Astrocyte (in vitro differentiated cells and primary cell): Measurements from ENCODE around the gene B4GALNT3. TPM values are rescaled to one million over a fixed set of nuclear protein-coding genes. Genes with fewer than 3 reads are reported as not detected.
A peak's percentile ranks its signal among the peaks of the same experiment; 100 is the strongest.

Experiments
- DNase-seq: peaks from one replicate; pipeline ENCODE4 v3.0.0-alpha.2; 2010; ENCODE audit warnings: low read depth
- FAIRE-seq: peaks from 2 replicates; lab custom pipeline; 2011; peaks lifted over from hg19 to GRCh38; lab: Jason Lieb, UNC
- H2AFZ ChIP-seq: 2 replicates; pipeline ENCODE4 v1.6.0; 2012; ENCODE audit warnings: low read depth, low read length, inconsistent platforms
- H3K27ac ChIP-seq: 2 replicates; pipeline ENCODE4 v1.5.1; 2011; ENCODE audit warnings: low read depth, low read length, inconsistent platforms
- H3K27me3 ChIP-seq: 2 replicates; pipeline ENCODE4 v1.6.0; 2011; ENCODE audit warnings: low read length, inconsistent platforms; ENCODE audit not compliant: insufficient read depth
- H3K36me3 ChIP-seq: 2 replicates; pipeline ENCODE4 v1.5.1; 2011; ENCODE audit warnings: low read length, inconsistent platforms; ENCODE audit not compliant: insufficient read depth
- H3K4me1 ChIP-seq: 2 replicates; pipeline ENCODE4 v1.5.1; 2011; ENCODE audit warnings: low read length, inconsistent platforms; ENCODE audit not compliant: insufficient read depth
- H3K4me2 ChIP-seq: 2 replicates; pipeline ENCODE4 v1.6.0; 2012; ENCODE audit warnings: low read length, inconsistent platforms
- H3K4me3 ChIP-seq: 2 replicates; pipeline ENCODE4 v1.5.1; 2011; ENCODE audit warnings: low read depth, mild to moderate bottlenecking, low read length, inconsistent platforms; ENCODE audit not compliant: insufficient read depth
- H3K79me2 ChIP-seq: 2 replicates; pipeline ENCODE4 v1.6.0; 2012; ENCODE audit warnings: mild to moderate bottlenecking, low read length, inconsistent platforms; ENCODE audit not compliant: insufficient read depth
- H3K9ac ChIP-seq: 2 replicates; pipeline ENCODE4 v1.6.0; 2012; ENCODE audit warnings: mild to moderate bottlenecking, low read length, inconsistent platforms
- H3K9me3 ChIP-seq: 2 replicates; pipeline ENCODE4 v1.5.1; 2012; ENCODE audit warnings: low read depth, mild to moderate bottlenecking, low read length, inconsistent platforms; ENCODE audit not compliant: insufficient read depth
- H4K20me1 ChIP-seq: 2 replicates; pipeline ENCODE4 v1.6.0; 2012; ENCODE audit warnings: low read length, inconsistent platforms; ENCODE audit not compliant: insufficient read depth
- H3K27ac Mint-ChIP-seq: one replicate; pipeline ENCODE4 v1.8.0; 2021; ENCODE audit warnings: mild to moderate bottlenecking, mixed read lengths; ENCODE audit not compliant: unreplicated experiment
- H3K27me3 Mint-ChIP-seq: one replicate; pipeline ENCODE4 v1.8.0; 2021; ENCODE audit warnings: low read depth, mixed read lengths; ENCODE audit not compliant: unreplicated experiment
- H3K36me3 Mint-ChIP-seq: one replicate; pipeline ENCODE4 v1.8.0; 2021; ENCODE audit warnings: low read depth, mixed read lengths; ENCODE audit not compliant: unreplicated experiment
- H3K4me1 Mint-ChIP-seq: one replicate; pipeline ENCODE4 v1.8.0; 2021; ENCODE audit warnings: low read depth, mixed read lengths; ENCODE audit not compliant: unreplicated experiment
- H3K4me3 Mint-ChIP-seq: one replicate; pipeline ENCODE4 v1.8.0; 2021; ENCODE audit warnings: mild to moderate bottlenecking, moderate library complexity, mixed read lengths; ENCODE audit not compliant: unreplicated experiment
- H3K9me3 Mint-ChIP-seq: one replicate; pipeline ENCODE4 v1.8.0; 2021; ENCODE audit warnings: mild to moderate bottlenecking, mixed read lengths; ENCODE audit not compliant: unreplicated experiment
- EZH2 ChIP-seq: IDR thresholded peaks from 2 replicates; pipeline ENCODE4 v1.6.1; 2012; ENCODE audit warnings: mild to moderate bottlenecking, low read length, inconsistent platforms; ENCODE audit not compliant: insufficient read depth
- total RNA-seq: library from RNA; stranded (reverse); gene quantifications from 2 replicates; pipeline ENCODE4 v1.2.1, GENCODE V29; 2021
- TF ChIP-seq, protein P1 (sequence below): IDR thresholded peaks from 2 replicates; pipeline ENCODE4 v1.5.1; 2011; ENCODE audit warnings: low read depth, mild to moderate bottlenecking, inconsistent platforms, low read length, moderate library complexity; ENCODE audit not compliant: insufficient read depth

The B4GALNT3 gene
- total RNA-seq, 1 donor from 2014 or later = 3.6 TPM

DNA sequence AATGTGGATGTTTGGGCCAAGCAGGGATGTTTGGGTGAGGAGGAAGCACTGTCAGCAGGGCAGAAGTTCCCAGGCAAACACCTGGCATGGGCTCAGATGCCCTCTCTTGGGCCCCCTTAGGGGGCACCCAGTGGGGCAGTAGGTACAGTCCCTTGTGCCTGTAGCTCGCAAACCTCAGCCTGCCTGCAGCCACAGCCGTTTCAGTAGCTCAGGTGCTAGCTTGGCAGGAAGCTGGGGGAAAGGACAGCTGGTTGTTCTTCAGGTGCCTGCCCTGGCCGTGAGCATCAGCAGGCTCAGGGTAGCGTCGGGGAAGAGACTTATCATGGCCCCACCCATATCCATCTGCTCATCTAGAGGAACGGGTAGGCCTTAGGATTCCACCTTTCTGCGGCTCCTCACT, 67.5 kb downstream of the B4GALNT3 start:
- DNase-seq = no peak
- Histone ChIP-seq H3K4me2 (no peak overlapping the region), H3K27ac (no peak overlapping the region), H3K27me3 (peaks cover 2% of the 10 kb centered on the region), H3K4me3 (no peak overlapping the region), H4K20me1 (no peaks in the 10 kb centered on the region), H3K36me3 (no peaks in the 10 kb centered on the region), H3K9me3 (peaks cover 2% of the 10 kb centered on the region), H3K4me1 (no peaks in the 10 kb centered on the region), H3K79me2 (no peaks in the 10 kb centered on the region), H3K9ac (no peak overlapping the region), H2AFZ (no peak overlapping the region)
- TF ChIP-seq EZH2 = no peak
- TF ChIP-seq, protein P1, sequence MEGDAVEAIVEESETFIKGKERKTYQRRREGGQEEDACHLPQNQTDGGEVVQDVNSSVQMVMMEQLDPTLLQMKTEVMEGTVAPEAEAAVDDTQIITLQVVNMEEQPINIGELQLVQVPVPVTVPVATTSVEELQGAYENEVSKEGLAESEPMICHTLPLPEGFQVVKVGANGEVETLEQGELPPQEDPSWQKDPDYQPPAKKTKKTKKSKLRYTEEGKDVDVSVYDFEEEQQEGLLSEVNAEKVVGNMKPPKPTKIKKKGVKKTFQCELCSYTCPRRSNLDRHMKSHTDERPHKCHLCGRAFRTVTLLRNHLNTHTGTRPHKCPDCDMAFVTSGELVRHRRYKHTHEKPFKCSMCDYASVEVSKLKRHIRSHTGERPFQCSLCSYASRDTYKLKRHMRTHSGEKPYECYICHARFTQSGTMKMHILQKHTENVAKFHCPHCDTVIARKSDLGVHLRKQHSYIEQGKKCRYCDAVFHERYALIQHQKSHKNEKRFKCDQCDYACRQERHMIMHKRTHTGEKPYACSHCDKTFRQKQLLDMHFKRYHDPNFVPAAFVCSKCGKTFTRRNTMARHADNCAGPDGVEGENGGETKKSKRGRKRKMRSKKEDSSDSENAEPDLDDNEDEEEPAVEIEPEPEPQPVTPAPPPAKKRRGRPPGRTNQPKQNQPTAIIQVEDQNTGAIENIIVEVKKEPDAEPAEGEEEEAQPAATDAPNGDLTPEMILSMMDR = no peak
- Mint-ChIP-seq H3K9me3 (peaks cover 14% of the 10 kb centered on the region), H3K4me3 (no peak overlapping the region), H3K27me3 (peaks cover 5% of the 10 kb centered on the region), H3K27ac (no peak overlapping the region), H3K4me1 (peaks cover 4% of the 10 kb centered on the region), H3K36me3 (peaks cover 4% of the 10 kb centered on the region)
- no peak for FAIRE-seq

DNA sequence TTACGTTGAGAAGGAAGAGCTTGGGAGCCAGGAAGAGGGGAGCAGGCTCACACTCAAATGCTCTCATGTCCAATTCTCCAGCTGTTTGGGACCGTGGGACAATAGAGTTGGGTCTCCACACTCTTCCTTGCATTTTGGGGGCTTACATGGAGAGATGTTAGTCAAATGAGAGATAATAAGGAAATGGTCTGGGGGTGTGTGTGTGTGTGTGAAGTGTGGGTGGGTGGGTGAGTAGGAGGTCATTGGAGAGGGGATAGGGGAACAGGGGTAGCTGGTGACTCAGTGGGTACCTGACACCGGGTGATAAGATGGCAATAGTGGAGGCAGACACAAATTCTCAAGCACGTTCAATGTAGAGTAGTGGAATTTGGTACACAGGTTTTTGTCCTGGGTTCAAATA, 68.0 kb downstream of the B4GALNT3 start:
- Histone ChIP-seq H3K79me2 (no peaks in the 10 kb centered on the region), H3K4me3 (no peak overlapping the region), H3K4me1 (no peaks in the 10 kb centered on the region), H3K36me3 (no peaks in the 10 kb centered on the region), H3K9me3 (peaks cover 5% of the 10 kb centered on the region), H3K27ac (no peak overlapping the region), H4K20me1 (no peaks in the 10 kb centered on the region), H3K4me2 (no peak overlapping the region), H3K27me3 (peaks cover 2% of the 10 kb centered on the region), H2AFZ (no peak overlapping the region), H3K9ac (no peak overlapping the region)
- Mint-ChIP-seq H3K27ac (no peak overlapping the region), H3K9me3 (peaks cover 17% of the 10 kb centered on the region), H3K4me3 (no peak overlapping the region), H3K36me3 (peaks cover 4% of the 10 kb centered on the region), H3K4me1 (peaks cover 8% of the 10 kb centered on the region), H3K27me3 (peaks cover 3% of the 10 kb centered on the region)
- FAIRE-seq = no peak
- TF ChIP-seq EZH2 = no peak
- TF ChIP-seq, protein P1 = no peak
- DNase-seq = no peak

DNA sequence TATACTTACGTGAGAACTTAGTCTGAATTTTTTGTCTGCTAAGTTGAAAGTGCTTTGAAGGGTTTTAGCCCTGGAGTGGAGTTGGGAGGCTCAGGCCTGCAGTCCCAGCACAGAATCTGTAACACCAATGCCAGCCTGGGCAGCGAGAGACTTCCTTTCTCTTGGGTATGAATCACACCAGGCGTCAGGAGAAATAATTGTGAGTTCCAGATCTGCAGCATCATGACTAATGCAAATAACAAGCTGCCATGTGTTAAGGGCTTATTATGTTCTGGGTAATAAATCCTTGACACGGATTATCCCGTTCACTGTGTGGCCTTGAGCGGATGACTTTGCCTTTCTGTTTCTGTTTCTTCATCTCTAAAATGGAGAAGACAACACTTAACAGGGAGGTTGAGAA, 70.6 kb downstream of the B4GALNT3 start:
- H3K27me3 ChIP-seq = no peaks in the 10 kb centered on the region
- H3K27me3 Mint-ChIP-seq = peaks cover 3% of the 10 kb centered on the region
- H3K4me1 Mint-ChIP-seq = peaks cover 14% of the 10 kb centered on the region
- FAIRE-seq (no peak), DNase-seq (peak; percentile 61)
- peaks cover 17% of the 10 kb centered on the region for H3K9me3 Mint-ChIP-seq
- TF ChIP-seq, protein P1 = no peak
- TF ChIP-seq EZH2 = no peak
- no peak overlapping the region for H3K9ac ChIP-seq
- no peak overlapping the region for H3K27ac Mint-ChIP-seq
- H2AFZ ChIP-seq = no peak overlapping the region
- peaks cover 6% of the 10 kb centered on the region for H3K9me3 ChIP-seq
- H3K36me3 Mint-ChIP-seq = peaks cover 4% of the 10 kb centered on the region
- H3K4me2 ChIP-seq = no peak overlapping the region
- no peak overlapping the region for H3K27ac ChIP-seq
- no peak overlapping the region for H3K4me3 ChIP-seq
- H3K79me2 ChIP-seq = no peaks in the 10 kb centered on the region
- no peaks in the 10 kb centered on the region for H3K36me3 ChIP-seq
- no peak overlapping the region for H3K4me3 Mint-ChIP-seq
- H3K4me1 ChIP-seq = no peaks in the 10 kb centered on the region
- H4K20me1 ChIP-seq = no peaks in the 10 kb centered on the region
